Gastrocnemius medialis (tissue), 4 donors: ENCODE data around the gene FOXJ2. TPM values are rescaled to one million over a fixed set of nuclear protein-coding genes. Genes with fewer than 3 reads are reported as not detected.

Experiments used
- ATAC-seq, 2 donors: fragments of 150-250 bp; one replicate each; pipeline ENCODE4 v1.9.1; 2016
- DNase-seq, 2 donors: peaks; one replicate each; pipeline ENCODE4 v3.0.0-alpha.2; 2019
- H3K27ac ChIP-seq, 4 donors: fragments of 200-600 bp; sonication (generic); 1 replicate in 1 of 4; 2 replicates in 3 of 4; pipeline ENCODE4 v1.5.1; 2016 to 2018; ENCODE audit warnings: mild to moderate bottlenecking in 2 of 4, moderate library complexity in 1 of 4
- H3K27me3 ChIP-seq, 3 donors: fragments of 200-600 bp; sonication (generic) in 2 of 3; 1 replicate in 1 of 3; 2 replicates in 2 of 3; pipeline versions ENCODE4 v1.5.1 to v1.6.0; 2016 to 2019; ENCODE audit warnings: mild to moderate bottlenecking in 1 of 3, moderate library complexity in 1 of 3
- H3K36me3 ChIP-seq, 2 donors: fragments of 200-600 bp; sonication (generic) in 1 of 2; one replicate each; pipeline ENCODE4 v1.5.1; 2017 to 2018
- H3K4me1 ChIP-seq, 2 donors: fragments of 200-600 bp; sonication (generic) in 1 of 2; one replicate each; pipeline ENCODE4 v1.5.1; 2016 to 2017; ENCODE audit warnings: mild to moderate bottlenecking in 2 of 2
- H3K4me3 ChIP-seq, 4 donors: fragments of 200-600 bp; sonication (generic) in 3 of 4; 1 replicate in 1 of 4; 2 replicates in 3 of 4; pipeline ENCODE4 v1.5.1; 2016 to 2019; ENCODE audit warnings: mild to moderate bottlenecking in 2 of 4
- H3K9me3 ChIP-seq, 3 donors: fragments of 200-600 bp; sonication (generic) in 2 of 3; 1 replicate in 1 of 3; 2 replicates in 2 of 3; pipeline ENCODE4 v1.5.1; 2016 to 2019
- POLR2A ChIP-seq, 2 donors: fragments of 450-650 bp; IDR thresholded peaks; one replicate each; pipeline ENCODE4 v1.6.1; 2017; ENCODE audit warnings: antibody characterized with exemption in 2 of 2, mild to moderate bottlenecking in 2 of 2, moderate library complexity in 2 of 2
- in situ Hi-C, 4 donors: fragments of 200-750 bp; cut with MboI; loops; one replicate each; pipeline versions ENCODE4 v1.15.0 to v1.8.0; 2017; ENCODE audit warnings: low sequenced_read_pairs in 4 of 4
- intact Hi-C: fragments of 100-400 bp; cut with DNase I; formaldehyde crosslinking; loops from one replicate; pipeline ENCODE4 v1.15.1; 2023; ENCODE audit warnings: low total_unique reads
- total RNA-seq, 4 donors: library from RNA; depleted of rRNA; stranded (reverse); fragments of >200 nt; gene quantifications; one replicate each; pipeline versions ENCODE4 v1.1.0 to v1.2.3, GENCODE V29; 2016
- TF ChIP-seq, protein P1 (sequence below), 5 experiments: fragments of 450-650 bp in 3 of 5; fragments of 200-600 bp in 2 of 5; sonication (generic) in 2 of 5; IDR thresholded peaks in 4 of 5; conservative IDR thresholded peaks in 1 of 5; 1 replicate in 4 of 5; 2 replicates in 1 of 5; pipeline ENCODE4 v1.5.1; 2016 to 2019; ENCODE audit warnings: antibody characterized with exemption in 5 of 5, mild to moderate bottlenecking in 3 of 5, moderate library complexity in 3 of 5

The FOXJ2 gene
- total RNA-seq, 4 donors from 2014 or later: 14.3 to 28.0 (median 22.8) TPM

DNA sequence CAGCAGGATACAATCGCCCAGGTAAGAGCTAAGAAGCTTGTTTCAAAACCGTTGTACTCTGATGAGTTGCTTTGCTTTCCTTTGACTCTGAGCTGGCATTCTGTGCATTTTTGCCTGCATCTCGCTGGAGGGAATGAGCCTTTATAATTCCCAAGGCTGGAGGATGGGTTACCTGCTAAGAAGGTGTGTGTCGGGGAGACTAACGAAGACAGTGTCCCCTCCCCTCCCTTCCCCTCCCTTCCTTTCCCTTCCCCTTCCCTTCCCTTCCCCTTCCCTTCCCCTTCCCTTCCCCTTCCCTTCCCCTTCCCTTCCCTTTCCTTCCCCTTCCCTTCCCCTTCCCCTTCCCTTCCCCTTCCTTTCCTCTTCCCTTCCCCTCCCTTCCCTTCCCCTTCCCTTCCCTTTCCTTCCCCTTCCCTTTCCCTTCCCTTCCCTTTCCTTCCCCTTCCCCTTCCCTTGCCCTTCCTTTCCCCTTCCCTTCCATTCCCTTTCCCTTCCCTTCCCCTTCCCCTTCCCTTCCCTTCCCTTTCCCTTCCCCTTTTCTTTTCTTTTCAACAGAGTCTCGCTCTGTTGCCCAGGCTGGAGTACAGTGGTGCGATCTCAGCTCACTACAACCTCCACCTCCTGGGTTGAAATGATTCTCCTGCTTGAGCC lies 18.2 kb downstream of the FOXJ2 start:
- DNase-seq (no peak), ATAC-seq (no peak)
- no peak overlapping the region for H3K27ac ChIP-seq
- no peaks in the 10 kb centered on the region for H3K9me3 ChIP-seq
- peaks cover 0 to 5% of the 10 kb centered on the region in 2 donors for H3K4me1 ChIP-seq
- intact Hi-C loops: no loop called here
- peaks cover 0 to 89% of the 10 kb centered on the region in 2 donors for H3K36me3 ChIP-seq
- in situ Hi-C loops: loop anchor here in 1 of 4 donors (25.0 kb wide), 1 partner anchor 887 kb away; the partner anchor contains the start of gene M6PR
- H3K4me3 ChIP-seq: no peak overlapping the region
- no peaks in the 10 kb centered on the region for H3K27me3 ChIP-seq
- no peak for TF ChIP-seq POLR2A (IDR thresholded peaks at IDR 0.05)
- TF ChIP-seq, protein P1, sequence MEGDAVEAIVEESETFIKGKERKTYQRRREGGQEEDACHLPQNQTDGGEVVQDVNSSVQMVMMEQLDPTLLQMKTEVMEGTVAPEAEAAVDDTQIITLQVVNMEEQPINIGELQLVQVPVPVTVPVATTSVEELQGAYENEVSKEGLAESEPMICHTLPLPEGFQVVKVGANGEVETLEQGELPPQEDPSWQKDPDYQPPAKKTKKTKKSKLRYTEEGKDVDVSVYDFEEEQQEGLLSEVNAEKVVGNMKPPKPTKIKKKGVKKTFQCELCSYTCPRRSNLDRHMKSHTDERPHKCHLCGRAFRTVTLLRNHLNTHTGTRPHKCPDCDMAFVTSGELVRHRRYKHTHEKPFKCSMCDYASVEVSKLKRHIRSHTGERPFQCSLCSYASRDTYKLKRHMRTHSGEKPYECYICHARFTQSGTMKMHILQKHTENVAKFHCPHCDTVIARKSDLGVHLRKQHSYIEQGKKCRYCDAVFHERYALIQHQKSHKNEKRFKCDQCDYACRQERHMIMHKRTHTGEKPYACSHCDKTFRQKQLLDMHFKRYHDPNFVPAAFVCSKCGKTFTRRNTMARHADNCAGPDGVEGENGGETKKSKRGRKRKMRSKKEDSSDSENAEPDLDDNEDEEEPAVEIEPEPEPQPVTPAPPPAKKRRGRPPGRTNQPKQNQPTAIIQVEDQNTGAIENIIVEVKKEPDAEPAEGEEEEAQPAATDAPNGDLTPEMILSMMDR (IDR thresholded peaks at IDR 0.05 in 4 of 5, conservative IDR thresholded peaks at IDR 0.05 in 1 of 5): no peak

DNA sequence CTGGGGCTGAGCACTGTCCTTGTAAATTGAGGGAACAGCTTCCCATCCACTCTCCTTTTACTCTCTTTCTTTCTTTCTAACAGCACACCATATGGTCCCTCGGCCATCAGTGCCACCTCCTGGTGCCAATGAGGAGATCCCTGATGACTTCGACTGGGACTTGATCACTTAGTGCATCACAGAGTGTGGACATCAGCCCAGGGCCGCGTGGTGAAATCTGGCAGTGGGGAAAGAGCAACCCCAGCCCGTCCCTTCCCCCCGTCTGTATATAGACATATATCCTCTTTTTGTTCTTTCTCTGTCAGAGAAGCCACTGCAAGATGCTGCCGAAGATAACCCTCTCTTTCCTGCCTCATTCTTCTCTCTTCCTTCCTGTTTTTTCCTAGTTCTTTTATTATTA lies 20.2 kb downstream of the FOXJ2 start:
- no peak overlapping the region for H3K27ac ChIP-seq
- no peak for DNase-seq
- TF ChIP-seq, protein P1 (IDR thresholded peaks at IDR 0.05 in 4 of 5, conservative IDR thresholded peaks at IDR 0.05 in 1 of 5): no peak
- TF ChIP-seq POLR2A (IDR thresholded peaks at IDR 0.05): no peak
- intact Hi-C loops: no loop called here
- no peaks in the 10 kb centered on the region for H3K27me3 ChIP-seq
- H3K9me3 ChIP-seq: no peaks in the 10 kb centered on the region
- ATAC-seq: no peak
- H3K4me1 ChIP-seq: no peaks in the 10 kb centered on the region
- peaks cover 0 to 75% of the 10 kb centered on the region in 2 donors for H3K36me3 ChIP-seq
- in situ Hi-C loops: loop anchor here in 1 of 4 donors (25.0 kb wide), 1 partner anchor 885 kb away; the partner anchor contains the start of gene M6PR
- no peak overlapping the region for H3K4me3 ChIP-seq

DNA sequence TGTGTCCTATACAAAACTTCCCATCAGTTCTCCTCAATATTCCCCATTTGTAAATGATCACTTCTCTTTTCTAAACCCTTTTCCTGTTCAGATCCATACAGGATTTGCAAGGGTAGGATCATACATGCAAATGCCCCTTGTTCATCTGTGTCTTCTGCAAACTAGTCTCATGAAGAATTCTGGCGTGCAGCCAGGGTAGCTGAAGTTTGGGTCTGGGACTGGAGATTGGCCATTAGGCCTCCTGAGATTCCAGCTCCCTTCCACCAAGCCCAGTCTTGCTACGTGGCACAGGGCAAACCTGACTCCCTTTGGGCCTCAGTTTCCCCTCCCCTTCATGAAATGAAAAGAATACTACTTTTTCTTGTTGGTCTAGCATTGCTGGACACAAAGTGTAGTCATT lies 22.3 kb downstream of the FOXJ2 start:
- in situ Hi-C loops (loop anchor here in 1 of 4 donors (25.0 kb wide), 1 partner anchor 882 kb away; the partner anchor contains the start of gene M6PR), intact Hi-C loops (no loop called here)
- no peaks in the 10 kb centered on the region for H3K4me1 ChIP-seq
- no peak for ATAC-seq
- no peak overlapping the region for H3K27ac ChIP-seq
- H3K9me3 ChIP-seq: no peaks in the 10 kb centered on the region
- no peak overlapping the region for H3K4me3 ChIP-seq
- H3K27me3 ChIP-seq: no peaks in the 10 kb centered on the region
- peaks cover 0 to 54% of the 10 kb centered on the region in 2 donors for H3K36me3 ChIP-seq
- DNase-seq: no peak
- TF ChIP-seq, protein P1 (IDR thresholded peaks at IDR 0.05 in 4 of 5, conservative IDR thresholded peaks at IDR 0.05 in 1 of 5): no peak
- TF ChIP-seq POLR2A (IDR thresholded peaks at IDR 0.05): no peak

DNA sequence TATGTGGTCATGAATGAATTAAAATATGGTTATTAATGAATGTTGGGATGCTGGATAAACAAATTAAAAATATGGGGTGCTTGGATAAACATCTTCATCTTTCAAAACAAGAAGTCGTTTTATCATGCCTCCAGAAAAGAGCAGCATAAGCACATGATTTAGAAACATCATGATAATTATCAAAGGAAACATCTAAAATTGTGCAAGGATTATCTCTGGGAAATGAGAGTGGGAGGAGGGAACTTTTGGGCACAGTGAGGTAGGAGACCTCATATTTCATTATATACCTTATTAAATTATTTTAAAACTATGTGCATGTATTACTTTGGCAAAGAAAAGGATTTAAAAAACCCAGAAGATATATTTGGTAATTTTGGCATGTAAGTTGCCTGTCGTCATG lies 24.8 kb downstream of the FOXJ2 start:
- peaks cover 0 to 30% of the 10 kb centered on the region in 2 donors for H3K36me3 ChIP-seq
- intact Hi-C loops: no loop called here
- ATAC-seq: no peak

More for the DNA sequence above, 24.8 kb downstream of the FOXJ2 start:
- no peak overlapping the region for H3K4me3 ChIP-seq
- no peak overlapping the region for H3K27ac ChIP-seq
- no peak for DNase-seq
- no peaks in the 10 kb centered on the region for H3K4me1 ChIP-seq
- no peaks in the 10 kb centered on the region for H3K9me3 ChIP-seq
- TF ChIP-seq, protein P1 (IDR thresholded peaks at IDR 0.05 in 4 of 5, conservative IDR thresholded peaks at IDR 0.05 in 1 of 5): no peak
- TF ChIP-seq POLR2A (IDR thresholded peaks at IDR 0.05): no peak
- no peaks in the 10 kb centered on the region for H3K27me3 ChIP-seq
- in situ Hi-C loops: loop anchor here in 1 of 4 donors (25.0 kb wide), 1 partner anchor 880 kb away; the partner anchor contains the start of gene M6PR
